A673 (cell line): ENCODE data around the gene DNAJB12.

Experiments
- CTCF ChIP-seq: fragments of 300-800, 200-600 bp; sonication (generic); conservative IDR thresholded peaks from 2 replicates; pipeline ENCODE4 v1.5.1; 2017; ENCODE audit warnings: low read depth, mild to moderate bottlenecking, antibody characterized with exemption, low read length, moderate library complexity, mixed read lengths
- EZH2 ChIP-seq: fragments of 200-600 bp; sonication (generic); IDR thresholded peaks from 2 replicates; pipeline ENCODE4 v1.6.1; 2017; ENCODE audit warnings: borderline replicate concordance, low read depth, mild to moderate bottlenecking, mixed read lengths, antibody characterized with exemption, low read length; ENCODE audit not compliant: poor library complexity, severe bottlenecking

- TF ChIP-seq CTCF (no peak), EZH2 (no peak)
Measured at GRCh38 chr10:72310241-72310633, 44.5 kb downstream of the DNAJB12 start.
